KBM-7 (cell line): ENCODE data around the gene PACS1.

Experiments used
- DNase-seq: peaks from one replicate; pipeline ENCODE4 v3.0.0-alpha.2; 2015
- in situ Hi-C: fragments of 300-500 bp; cut with MboI; formaldehyde crosslinking; loops from 2 replicates; pipeline ENCODE4 v1.14.3; 2020; ENCODE audit warnings: low sequenced_read_pairs, low pct_unique_long_range_greater_than_20kb, mixed read lengths

PACS1 gene

DNA sequence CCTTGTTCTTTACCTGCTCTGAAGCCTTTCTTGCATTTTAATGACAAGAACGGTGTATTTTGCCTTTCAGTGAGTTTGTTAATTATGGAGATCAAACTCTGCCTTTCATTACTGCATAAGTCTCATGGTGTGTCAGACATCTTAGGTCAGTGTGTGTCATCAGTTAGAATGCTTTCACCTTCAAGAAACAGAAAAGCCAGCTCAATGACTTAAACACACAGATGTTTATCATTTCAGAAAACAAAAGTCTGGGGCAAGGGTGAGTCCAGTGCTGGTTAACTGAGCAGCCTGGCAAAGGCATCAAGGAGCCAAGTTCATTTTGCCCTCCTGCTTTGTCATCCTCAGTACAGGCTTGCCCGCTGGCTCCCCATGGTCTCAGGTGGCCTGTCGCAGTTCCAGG, 54.5 kb downstream of the PACS1 start:
- in situ Hi-C loops, result no loop called here
- no peak for DNase-seq

DNA sequence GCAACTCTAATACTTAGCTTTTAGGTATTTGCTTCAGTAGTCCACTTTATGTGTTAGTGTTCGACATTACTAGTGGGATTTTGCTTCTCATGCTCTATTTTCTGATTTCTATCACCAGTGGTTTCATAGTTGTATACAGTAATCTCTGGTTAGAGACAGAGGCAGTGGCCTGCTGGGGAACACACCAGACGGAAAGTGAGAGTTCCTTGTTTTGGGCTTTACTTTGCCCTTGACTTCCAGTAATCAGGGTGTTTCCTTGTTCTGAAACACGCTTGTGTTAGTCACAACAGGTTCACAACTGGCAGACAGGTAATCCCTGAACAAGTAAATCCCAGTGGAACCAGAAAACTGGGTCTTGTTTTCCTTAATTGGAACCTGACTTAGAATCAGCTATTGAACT, 56.0 kb downstream of the PACS1 start:
- in situ Hi-C loops, result no loop called here
- peak; percentile 37 for DNase-seq

DNA sequence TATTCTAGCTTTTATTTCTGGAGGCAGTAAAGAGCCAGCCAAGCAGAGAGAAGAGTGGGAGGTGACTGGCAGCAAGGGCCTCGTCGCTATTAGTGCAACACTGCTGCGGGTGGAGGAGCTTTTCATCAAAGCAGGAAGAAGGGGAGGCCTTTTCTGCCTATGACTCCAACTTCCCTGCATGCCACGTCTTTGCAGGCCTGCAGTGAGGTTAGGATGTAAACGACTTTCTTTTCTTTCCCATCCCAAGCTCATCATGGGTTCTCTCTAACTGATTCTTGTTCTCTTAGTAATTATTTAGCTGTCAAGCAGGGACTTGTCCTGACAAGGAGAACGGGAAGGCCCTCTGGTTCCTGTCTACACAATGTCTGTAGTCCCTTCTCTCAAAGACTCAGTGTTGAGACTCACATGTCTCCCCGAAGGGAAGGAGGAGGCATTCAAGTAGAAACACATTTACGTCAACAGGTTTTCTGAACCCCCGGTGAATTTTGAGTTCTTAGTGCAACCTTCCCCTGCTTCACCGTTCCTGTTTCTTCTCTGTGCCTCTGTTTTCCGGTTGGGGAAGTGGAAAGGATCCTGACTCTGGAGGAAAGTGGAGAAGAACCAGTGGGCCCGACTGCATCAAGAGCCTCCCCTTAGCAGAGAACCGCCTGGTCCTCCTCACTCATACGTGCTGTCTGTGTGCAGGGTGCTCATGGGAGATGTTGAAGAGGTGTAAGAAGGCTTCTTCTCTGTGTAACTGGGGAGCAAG, 56.9 kb downstream of the PACS1 start:
- peak; percentile 69 for DNase-seq
- in situ Hi-C loops, result no loop called here

DNA sequence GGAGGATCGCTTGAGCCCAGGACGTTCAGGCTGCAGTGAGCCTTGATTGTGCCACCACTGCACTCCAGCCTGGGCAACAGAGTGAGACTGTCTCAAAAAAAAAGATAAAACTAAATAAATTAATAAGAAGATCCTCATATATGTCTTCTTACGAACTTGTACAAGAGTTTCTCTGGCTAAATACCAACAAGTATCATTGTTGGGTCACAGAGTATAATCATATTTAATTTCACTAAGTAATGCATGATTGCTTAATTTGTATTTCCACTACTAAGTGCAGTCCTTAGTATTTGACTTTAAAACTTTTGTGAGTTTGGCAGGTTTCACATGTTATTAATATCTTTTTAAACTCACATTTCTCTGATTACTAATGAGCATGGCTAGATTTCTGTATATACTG, 60.9 kb downstream of the PACS1 start:
- in situ Hi-C loops, result no loop called here
- no peak for DNase-seq

DNA sequence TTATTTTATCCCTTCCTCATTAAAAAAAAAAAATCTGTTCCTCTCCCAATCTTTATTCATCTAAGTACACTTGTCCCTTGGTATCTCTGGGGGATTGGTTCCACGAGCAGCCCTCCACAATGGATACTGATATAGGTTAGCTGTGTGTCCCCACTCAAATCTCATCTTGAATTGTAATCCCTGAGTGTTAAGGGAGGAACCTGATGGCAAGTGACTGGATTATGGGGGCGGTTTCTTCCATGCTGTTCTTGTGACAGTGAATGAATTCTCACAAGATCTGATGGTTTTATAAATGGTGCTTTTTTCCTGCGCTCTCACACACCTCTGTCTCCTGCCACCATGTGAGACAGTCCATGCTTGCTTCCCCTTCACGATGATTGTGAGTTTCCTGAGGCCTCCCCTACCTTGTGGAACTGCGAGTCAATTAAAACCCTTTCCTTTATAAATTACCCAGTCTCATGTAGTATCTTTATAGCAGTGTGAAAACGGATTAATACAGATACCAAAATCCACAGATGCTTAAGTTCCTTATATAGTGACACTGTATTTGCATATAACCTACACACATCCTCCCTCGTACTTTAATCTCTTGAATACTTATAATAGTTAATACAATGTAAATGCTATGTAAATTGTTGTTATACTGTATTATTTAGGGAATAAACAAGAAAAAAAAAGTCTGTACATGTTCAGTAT, 62.0 kb downstream of the PACS1 start:
- DNase-seq, result no peak
- in situ Hi-C loops, result no loop called here

DNA sequence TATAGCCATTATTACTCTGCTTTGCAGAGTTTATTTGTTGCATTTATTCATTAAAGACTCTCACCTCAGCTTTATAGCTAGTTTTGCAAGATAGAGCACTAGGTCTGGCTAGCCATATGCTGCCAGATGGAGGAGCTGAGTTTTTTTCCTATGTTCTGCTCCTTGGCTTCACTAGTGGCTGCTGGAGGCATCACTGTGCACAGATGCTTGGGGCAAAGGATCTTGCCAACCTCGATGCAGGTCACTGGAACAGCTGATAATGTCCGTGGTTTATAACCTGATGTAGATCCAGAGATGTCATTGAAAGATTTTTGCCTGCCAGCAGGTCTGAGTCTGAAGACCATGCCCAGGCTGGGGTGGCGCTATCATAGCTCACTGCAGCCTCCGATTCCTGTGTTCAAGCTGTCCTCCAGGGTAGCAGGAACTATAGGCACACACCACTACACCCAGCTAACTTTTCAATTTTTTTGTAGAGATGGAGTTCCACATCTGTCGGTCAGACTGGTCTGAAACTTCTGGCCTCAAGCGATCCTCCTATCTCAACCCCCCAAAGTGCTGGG, 63.2 kb downstream of the PACS1 start:
- DNase-seq, result no peak
- in situ Hi-C loops, result no loop called here

DNA sequence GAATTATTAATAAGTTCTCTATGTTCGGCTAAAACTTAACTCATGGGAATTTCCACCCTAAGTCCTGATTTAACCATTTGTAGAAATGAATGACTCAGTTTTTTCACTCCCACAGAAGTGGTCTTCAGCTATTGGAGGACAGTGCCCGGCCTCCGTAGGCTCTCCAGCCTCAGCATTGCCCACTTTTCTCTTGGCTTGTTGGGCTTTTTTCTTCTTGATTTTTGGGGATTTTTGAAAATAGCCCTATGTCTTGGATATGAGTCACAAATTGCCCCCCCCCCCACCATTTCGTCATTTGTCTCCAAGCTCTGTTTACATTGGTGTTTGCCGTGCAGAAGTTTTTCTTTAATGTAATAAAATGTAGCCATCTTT, 66.7 kb downstream of the PACS1 start:
- in situ Hi-C loops, result no loop called here
- no peak for DNase-seq

DNA sequence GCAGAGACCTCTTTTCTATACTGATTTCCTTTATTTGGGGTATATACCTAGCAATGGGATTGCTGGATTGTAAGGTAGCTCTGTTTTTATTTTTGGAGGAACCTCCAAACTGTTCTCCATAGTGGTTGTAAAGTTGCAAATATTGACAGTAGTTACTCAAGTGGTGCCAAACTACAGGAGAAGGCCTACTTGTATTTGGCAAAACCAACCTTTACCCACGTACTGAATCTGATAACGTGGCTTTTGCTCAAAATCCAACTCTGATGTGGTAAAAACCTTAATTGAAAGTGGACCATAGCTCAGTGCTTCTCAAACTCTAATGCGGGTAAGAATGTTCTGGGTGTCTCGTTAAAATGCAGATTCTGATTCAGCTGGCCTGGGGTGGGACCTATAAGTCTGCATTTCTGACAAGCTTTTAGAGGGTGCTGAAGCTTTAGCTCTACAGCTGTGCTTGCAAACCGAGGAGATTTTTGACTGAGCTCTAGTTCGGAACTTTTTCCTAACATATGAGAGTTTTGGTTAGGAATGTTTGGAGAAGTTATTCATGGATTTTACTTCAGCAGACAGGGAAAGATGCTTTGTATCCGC, 69.8 kb downstream of the PACS1 start:
- in situ Hi-C loops, result no loop called here
- no peak for DNase-seq

DNA sequence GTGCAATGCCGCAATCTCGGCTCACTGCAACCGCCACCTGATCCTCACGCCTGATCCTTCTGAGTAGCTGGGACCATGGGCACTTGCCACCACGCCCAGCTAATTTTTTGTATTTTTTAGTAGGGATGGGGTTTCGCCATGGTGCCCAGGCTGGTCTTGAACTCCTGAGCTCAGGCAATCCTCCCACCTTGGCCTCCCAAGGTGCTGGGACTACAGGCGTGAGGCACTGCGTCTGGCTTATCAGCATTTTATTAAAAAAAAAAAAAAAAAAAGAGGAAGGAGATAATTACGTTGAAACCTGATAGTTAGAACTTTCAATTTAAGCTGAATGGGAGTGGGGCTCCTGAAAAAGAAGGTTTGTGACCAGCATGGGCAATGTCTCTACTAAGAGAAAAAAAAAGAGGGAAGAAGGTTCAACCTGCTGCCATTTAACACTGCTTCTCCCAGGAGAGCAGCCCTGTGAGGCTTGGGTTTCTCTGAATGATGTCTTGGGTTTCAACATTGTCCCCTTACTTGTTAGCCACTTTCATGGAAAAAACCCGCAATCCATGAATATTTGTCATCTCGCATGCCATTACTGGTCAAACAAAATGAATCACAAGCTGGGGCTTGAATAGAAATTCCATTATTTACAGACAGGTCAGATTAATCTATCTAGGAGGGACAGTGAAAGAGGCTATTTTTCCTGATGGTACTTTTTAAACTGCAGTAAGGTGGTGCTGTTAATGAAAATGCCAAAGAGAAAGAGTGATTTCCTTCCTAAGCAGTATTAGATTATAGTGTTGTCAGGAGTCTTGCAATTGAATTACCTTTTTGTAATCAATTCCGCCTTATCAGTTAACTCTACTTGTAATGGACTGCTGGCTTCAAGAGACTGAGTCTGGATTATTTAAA, 72.5 kb downstream of the PACS1 start:
- DNase-seq, result peak; percentile 73

DNA sequence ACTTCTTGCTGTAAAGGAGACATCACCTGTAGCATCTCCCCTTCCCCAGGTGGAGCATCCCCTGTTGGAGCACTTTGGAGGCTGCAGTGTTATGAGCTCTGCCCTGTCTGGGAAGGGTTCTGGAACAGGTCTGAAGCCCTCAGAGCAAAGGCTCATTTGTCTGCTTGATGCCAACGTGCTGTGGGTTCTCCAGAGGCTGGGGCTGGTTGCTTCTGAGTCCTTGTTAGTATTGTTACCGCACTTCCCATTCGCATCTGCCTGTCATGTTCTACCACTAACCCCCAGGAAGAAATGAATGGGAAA, 73.1 kb downstream of the PACS1 start:
- DNase-seq, result no peak
- in situ Hi-C loops, result no loop called here

More for the DNA sequence above, 72.5 kb downstream of the PACS1 start:
- in situ Hi-C loops, result no loop called here

DNA sequence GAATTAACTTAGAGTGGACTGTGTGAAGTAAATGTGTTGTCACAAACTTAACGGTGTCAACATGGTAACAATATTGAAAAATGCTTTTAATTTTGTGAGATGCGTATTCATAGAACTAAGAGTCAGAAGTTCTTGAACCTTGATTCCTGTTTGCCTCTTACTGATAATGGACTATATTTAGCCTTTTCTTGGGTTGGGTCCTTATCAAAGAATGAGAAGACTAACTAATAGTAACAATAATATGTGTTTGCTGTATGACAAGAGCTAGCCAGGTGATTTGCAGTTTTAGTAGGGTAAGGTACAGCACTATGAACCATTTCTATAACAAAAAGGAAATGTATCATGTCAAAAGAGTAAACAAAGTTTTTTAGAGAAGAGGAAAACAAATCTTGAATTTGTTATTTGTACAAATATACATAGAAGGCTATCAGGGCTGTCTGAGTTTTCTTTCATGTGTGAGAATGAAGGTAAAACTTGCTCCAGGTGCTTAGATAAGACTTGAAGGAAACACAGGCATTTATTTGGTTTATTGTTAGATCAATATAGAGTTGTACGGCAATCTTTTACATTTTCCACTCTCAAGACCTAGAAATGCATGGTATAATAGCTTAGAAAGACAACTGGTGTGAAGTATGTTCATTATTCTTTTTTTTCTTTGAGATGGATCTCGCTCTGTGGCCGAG, 74.1 kb downstream of the PACS1 start:
- in situ Hi-C loops, result no loop called here

DNA sequence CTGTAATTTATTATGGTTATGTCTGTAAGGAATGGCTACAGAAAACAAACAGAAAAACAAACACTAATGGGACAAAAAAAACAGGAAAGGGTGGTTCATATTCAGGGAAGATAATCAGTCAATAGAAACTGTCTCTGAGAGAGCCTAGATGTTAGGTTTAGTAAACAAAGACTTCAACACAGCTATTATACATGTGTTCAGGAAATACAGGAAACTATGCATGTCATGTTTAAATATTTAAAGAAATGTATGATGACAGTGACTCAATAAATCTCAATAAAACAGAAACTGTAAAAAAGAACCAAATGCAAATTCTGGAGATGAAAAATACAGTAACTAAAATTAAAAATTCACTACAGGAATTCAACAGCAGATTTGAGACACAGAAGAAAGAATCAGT, 76.0 kb downstream of the PACS1 start:
- in situ Hi-C loops, result no loop called here
- DNase-seq, result no peak

More for the DNA sequence above, 74.1 kb downstream of the PACS1 start:
- DNase-seq, result no peak

DNA sequence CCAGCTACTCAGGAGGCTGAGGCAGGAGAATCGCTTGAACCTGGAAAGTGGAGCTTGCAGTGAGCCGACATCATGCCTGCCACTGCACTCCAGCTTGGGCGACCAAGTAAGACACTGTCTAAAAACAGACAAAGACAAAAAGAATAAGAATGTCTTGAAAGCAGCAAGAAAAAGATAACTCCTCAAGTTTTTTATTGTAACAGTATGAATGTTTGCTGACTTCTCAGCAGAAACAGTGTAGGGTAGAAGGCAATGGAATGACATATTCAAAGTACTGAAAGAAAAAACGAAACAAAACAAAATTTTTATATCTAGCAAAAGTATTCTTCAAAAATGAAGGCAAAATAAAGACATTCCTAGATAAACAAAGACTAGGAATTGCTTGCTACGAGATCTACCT, 76.9 kb downstream of the PACS1 start:
- in situ Hi-C loops, result no loop called here
- DNase-seq, result no peak

DNA sequence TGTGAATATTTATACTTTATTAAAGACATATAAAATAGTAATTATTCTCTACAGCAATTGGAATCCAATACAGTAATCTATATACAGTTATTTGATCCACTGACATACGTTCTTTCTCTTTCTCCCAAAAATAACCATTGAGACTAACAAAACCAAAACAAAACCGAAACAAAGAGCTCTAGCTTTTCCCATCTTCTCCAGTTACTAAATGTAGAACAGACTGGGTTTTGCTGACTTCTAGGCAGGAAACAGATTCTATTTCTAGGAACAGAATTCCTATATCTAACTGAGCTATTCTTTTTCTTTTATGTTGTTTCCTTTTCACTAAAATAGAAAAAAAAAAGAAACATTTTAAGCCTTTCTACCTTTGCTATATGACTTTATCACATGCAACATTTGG, 80.1 kb downstream of the PACS1 start:
- in situ Hi-C loops, result no loop called here
- DNase-seq, result no peak

DNA sequence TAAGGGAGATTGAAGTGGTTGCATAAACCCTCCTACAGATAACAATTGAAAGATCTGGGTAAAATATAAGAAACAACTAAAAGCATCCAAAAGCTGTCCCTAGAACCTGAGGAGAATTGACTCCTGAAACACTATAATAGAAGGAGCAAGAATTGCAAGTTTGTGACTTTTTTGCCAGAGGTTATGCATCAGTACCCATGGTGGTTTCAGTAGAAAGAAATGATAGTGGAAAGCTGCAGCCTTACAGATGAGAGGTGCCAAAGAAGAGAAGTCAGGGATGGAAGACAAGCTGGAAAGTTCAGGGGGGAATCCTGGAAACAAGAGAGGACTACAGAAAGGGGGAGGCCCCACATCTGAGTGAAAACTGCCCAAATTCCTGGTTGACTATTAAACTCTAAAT, 80.7 kb downstream of the PACS1 start:
- in situ Hi-C loops, result no loop called here
- DNase-seq, result no peak

DNA sequence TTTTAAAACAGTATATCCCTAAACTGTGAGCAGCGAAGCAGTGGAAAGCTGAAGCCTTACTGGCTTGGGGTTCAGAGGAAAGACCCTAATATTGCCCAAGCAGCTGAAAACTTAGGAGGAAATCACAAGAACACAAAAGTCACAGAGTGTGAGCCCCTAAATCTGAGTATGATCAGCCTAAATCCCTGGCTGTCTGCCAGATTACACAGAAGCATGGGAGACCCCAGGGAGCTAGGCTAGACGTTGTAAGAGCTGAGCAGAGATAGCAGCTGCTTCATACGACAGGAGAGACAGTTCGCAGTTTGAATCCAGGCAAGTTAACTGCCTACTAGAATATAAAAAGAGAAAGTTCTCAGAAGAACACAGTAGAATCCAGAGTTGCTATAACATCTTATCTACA, 81.2 kb downstream of the PACS1 start:
- no peak for DNase-seq
- in situ Hi-C loops, result no loop called here

DNA sequence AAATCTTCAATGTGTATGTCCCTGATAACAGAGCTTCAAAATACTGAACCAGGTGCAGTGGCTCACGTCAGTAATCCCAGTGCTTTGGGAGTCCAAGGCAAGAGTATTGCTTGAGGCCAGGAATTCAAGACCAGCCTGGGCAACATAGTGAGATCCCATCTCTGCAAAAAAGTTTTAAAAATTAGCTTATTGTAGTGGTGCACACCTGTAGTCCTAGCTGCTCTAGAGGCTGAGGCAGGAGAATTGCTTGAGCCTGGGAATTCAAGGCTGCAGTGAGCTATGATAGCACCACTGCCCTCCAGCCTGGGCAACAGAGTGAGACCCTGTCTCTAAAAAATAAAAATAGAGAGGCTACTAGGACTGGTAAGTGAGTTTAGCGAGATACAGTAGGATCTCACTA, 84.0 kb downstream of the PACS1 start:
- DNase-seq, result no peak
- in situ Hi-C loops, result no loop called here

DNA sequence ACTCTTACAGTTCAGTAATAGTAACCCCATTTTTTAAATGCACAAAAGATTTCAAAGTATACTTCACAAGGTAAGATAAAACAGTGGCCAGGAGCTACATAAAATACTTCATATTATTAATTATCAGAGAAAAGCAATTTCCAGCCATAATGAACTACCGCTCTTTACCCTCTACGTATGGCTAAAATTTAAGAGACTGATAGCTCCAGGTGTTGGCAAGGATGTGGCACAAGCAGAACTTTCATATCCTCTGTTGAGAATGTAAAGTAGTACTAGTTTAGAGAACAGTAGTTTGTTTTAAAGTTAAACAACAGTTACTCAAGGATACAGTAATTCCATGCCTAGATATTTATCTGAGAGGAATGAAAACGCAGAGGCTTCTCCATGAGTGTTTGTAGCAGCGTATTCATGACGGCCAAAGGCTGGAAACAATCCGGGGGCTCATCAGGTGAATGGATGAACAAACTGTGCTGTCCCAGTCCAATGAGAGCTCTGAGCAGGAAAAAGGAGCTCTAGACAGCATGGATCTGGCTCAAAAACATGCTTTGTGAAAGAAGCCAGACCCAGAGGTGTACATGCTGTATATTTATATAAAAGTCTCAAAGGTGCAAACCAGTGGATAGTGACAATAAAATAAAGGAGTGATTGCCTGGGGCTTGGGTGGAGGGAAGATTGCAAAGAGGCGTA, 85.5 kb downstream of the PACS1 start:
- in situ Hi-C loops, result no loop called here
- no peak for DNase-seq
